Activated CD4-positive, alpha-beta T cell treated with anti-CD3 and anti-CD28 coated beads, Interleukin-2, amount 10 ng/mL, durations not matched to agents 7 days and 5 days (primary cell): ENCODE data around the gene CNPPD1. TPM values are rescaled to one million over a fixed set of nuclear protein-coding genes. Genes with fewer than 3 reads are reported as not detected.

Source experiments
- total RNA-seq, 2 experiments: library from RNA; stranded (reverse); gene quantifications; one replicate each; pipeline ENCODE4 v1.2.3, GENCODE V29; 2021

CNPPD1 gene
- total RNA-seq, 2 experiments from 2014 or later, result 79.6 to 79.8 TPM

Other genes with a start within 250 kb of the CNPPD1 start
- gene CDK5R2, start 217.3 kb downstream of the CNPPD1 start, total RNA-seq, result not detected
- not detected for gene FEV, start 191.7 kb downstream of the CNPPD1 start, total RNA-seq
- not detected for gene CRYBA2, start 183.5 kb downstream of the CNPPD1 start, total RNA-seq
- gene CFAP65, start 135.4 kb downstream of the CNPPD1 start, total RNA-seq, result not detected
- not detected for gene IHH, start 116.0 kb downstream of the CNPPD1 start, total RNA-seq
- gene NHEJ1, start 16.1 kb downstream of the CNPPD1 start, total RNA-seq, result 10 to 100 TPM; 18.1 to 20.3 TPM
- 1 to 10 TPM; 2.3 to 2.8 TPM for gene SLC23A3, start 6.9 kb downstream of the CNPPD1 start, total RNA-seq
- 100 to 1,000 TPM in 1 of 2 experiments, 10 to 100 TPM in 1; 95.1 to 102 TPM for gene RETREG2, start 1.4 kb upstream of the CNPPD1 start, total RNA-seq
- gene ZFAND2B, start 29.9 kb upstream of the CNPPD1 start, total RNA-seq, result 10 to 100 TPM; 49.1 to 60.2 TPM
- gene ABCB6, start 42.0 kb upstream of the CNPPD1 start, total RNA-seq, result 10 to 100 TPM; 10.0 to 10.3 TPM
- 10 to 100 TPM; 48.5 to 52.9 TPM for gene ATG9A, start 52.7 kb upstream of the CNPPD1 start, total RNA-seq
- 100 to 1,000 TPM in 1 of 2 experiments, 10 to 100 TPM in 1; 92.0 to 100 TPM for gene ANKZF1, start 52.9 kb upstream of the CNPPD1 start, total RNA-seq
- 1 to 10 TPM; 3.3 to 3.4 TPM for gene GLB1L, start 68.5 kb upstream of the CNPPD1 start, total RNA-seq
- 10 to 100 TPM; 33.0 to 33.5 TPM for gene STK16, start 68.6 kb upstream of the CNPPD1 start, total RNA-seq
- gene TUBA4B, start 76.3 kb upstream of the CNPPD1 start, total RNA-seq, result not detected
- gene TUBA4A, start 77.0 kb upstream of the CNPPD1 start, total RNA-seq, result 100 to 1,000 TPM; 261 to 339 TPM
- 10 to 100 TPM; 38.2 to 40.9 TPM for gene DNAJB2, start 102.4 kb upstream of the CNPPD1 start, total RNA-seq
- not detected for gene PTPRN, start 132.5 kb upstream of the CNPPD1 start, total RNA-seq
- not detected for gene RESP18, start 155.8 kb upstream of the CNPPD1 start, total RNA-seq
- 10 to 100 TPM; 58.8 to 64.9 TPM for gene DNPEP, start 211.0 kb upstream of the CNPPD1 start, total RNA-seq
- not detected for gene DES, start 241.5 kb upstream of the CNPPD1 start, total RNA-seq